ENCODE data around the gene MYLIP. TPM values are rescaled to one million over a fixed set of nuclear protein-coding genes. Genes with fewer than 3 reads are reported as not detected.

MYLIP gene
- total RNA-seq, 1 experiment from 2014 or later: 27.0 TPM

DNA sequence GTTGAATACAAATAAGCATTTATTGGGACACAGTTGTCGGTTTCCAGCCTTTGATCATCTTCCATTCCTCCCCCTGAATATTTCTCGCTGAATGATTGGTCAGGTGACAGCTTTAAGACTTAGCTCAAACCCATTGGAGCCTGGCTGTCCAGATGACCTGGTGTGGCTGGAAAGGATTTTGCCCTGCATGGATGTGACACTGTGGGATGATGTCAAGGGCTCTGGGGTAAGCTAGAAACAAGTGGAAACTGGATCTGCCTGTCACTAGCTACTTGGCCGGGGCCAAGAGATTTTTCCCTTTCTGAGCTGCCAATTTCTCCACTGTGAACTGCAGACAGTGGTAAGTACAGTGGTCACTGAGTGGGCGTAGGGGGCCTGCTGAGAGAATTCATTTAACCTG lies 41.9 kb upstream of the MYLIP start:
- Histone ChIP-seq H2BK15ac (ENCODE audit: low read depth, low read length) (no peak overlapping the region), H3T11ph (ENCODE audit: low read length) (no peak overlapping the region), H4K5ac (ENCODE audit: insufficient read length, low read depth, low read length) (no peak overlapping the region), H3K27me3 (ENCODE audit: insufficient read depth, low read length) (no peaks in the 10 kb centered on the region), H3K4ac (ENCODE audit: low read depth, low read length) (no peak overlapping the region), H2BK20ac (ENCODE audit: low read depth, low read length, poor library complexity, severe bottlenecking) (no peak overlapping the region), H2BK5ac (ENCODE audit: insufficient read length, low read length) (no peak overlapping the region), H3K4me2 (ENCODE audit: insufficient read depth, insufficient read length, low read length) (no peak overlapping the region), H3K79me1 (ENCODE audit: insufficient read depth, low read depth, low read length, poor library complexity, severe bottlenecking) (no peaks in the 10 kb centered on the region), H4K8ac (replicated peaks; ENCODE audit: insufficient read length, low read depth, low read length) (no peak overlapping the region), H3K4me1 (ENCODE audit: insufficient read depth, low read length) (no peaks in the 10 kb centered on the region), H3K23ac (ENCODE audit: insufficient read length, low read depth, low read length) (no peak overlapping the region), H4K91ac (ENCODE audit: insufficient read length, low read depth, low read length) (no peak overlapping the region), H3K27ac (ENCODE audit: insufficient read length, low read depth, low read length) (no peak overlapping the region), H4K20me1 (ENCODE audit: control insufficient read depth, insufficient read depth, insufficient read length) (no peaks in the 10 kb centered on the region), H2BK120ac (ENCODE audit: low read depth, low read length, poor library complexity, severe bottlenecking) (no peak overlapping the region), H3K23me2 (ENCODE audit: insufficient read length, low read depth, low read length, poor library complexity, severe bottlenecking) (no peaks in the 10 kb centered on the region), H3K14ac (ENCODE audit: insufficient read depth, low read length) (no peak overlapping the region), H3K9ac (ENCODE audit: extremely low read depth, insufficient read length, low read length) (no peak overlapping the region), H3K9me3 (ENCODE audit: control insufficient read depth, low read depth, low read length) (no peaks in the 10 kb centered on the region), H3K56ac (ENCODE audit: insufficient read length, low read depth, low read length) (no peak overlapping the region), H3K79me2 (ENCODE audit: insufficient read depth, low read length) (no peaks in the 10 kb centered on the region), H3K18ac (ENCODE audit: insufficient read length, low read depth, low read length) (no peak overlapping the region), H2BK12ac (ENCODE audit: insufficient read length, low read depth, low read length) (no peak overlapping the region), H2AK5ac (ENCODE audit: insufficient read length, low read length) (no peak overlapping the region), H2AFZ (ENCODE audit: low read length) (no peak overlapping the region)
- Mint-ChIP-seq H3K4me1 (no peaks in the 10 kb centered on the region), H3K27ac (no peak overlapping the region), H3K36me3 (ENCODE audit: insufficient read depth in 1 of 3, low read depth in 3 of 3) (no peaks in the 10 kb centered on the region), H3K9me3 (no peaks in the 10 kb centered on the region), H3K27me3 (ENCODE audit: low read depth) (no peaks in the 10 kb centered on the region), H3K4me3 (no peak overlapping the region)
- TF ChIP-seq, protein P1, sequence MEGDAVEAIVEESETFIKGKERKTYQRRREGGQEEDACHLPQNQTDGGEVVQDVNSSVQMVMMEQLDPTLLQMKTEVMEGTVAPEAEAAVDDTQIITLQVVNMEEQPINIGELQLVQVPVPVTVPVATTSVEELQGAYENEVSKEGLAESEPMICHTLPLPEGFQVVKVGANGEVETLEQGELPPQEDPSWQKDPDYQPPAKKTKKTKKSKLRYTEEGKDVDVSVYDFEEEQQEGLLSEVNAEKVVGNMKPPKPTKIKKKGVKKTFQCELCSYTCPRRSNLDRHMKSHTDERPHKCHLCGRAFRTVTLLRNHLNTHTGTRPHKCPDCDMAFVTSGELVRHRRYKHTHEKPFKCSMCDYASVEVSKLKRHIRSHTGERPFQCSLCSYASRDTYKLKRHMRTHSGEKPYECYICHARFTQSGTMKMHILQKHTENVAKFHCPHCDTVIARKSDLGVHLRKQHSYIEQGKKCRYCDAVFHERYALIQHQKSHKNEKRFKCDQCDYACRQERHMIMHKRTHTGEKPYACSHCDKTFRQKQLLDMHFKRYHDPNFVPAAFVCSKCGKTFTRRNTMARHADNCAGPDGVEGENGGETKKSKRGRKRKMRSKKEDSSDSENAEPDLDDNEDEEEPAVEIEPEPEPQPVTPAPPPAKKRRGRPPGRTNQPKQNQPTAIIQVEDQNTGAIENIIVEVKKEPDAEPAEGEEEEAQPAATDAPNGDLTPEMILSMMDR (conservative IDR thresholded peaks at IDR 0.05): no peak
- DNase-seq: no peak
- no CpG with 5 or more reads among the region's 4 CpGs for WGBS (ENCODE audit: extremely low coverage, insufficient read length, low lambda C conversion rate)
